Measurements from ENCODE around the gene FBF1.
"Not testable (repeated sequence)": the region's sequence is repeated elsewhere in the genome, so short reads cannot be mapped to it uniquely, and the experiment has no call there.

The FBF1 gene

GRCh38 chr17:75896415-75897159 lies 44.3 kb downstream of the FBF1 start, which contains the start of gene TRIM65:
TSS of gene TRIM65 (minus strand) at chr17:75896951. CDS start at chr17:75896937, 14 bp downstream.
- peak; percentile 84 for DNase-seq (ENCODE audit: low spot score)

DNA sequence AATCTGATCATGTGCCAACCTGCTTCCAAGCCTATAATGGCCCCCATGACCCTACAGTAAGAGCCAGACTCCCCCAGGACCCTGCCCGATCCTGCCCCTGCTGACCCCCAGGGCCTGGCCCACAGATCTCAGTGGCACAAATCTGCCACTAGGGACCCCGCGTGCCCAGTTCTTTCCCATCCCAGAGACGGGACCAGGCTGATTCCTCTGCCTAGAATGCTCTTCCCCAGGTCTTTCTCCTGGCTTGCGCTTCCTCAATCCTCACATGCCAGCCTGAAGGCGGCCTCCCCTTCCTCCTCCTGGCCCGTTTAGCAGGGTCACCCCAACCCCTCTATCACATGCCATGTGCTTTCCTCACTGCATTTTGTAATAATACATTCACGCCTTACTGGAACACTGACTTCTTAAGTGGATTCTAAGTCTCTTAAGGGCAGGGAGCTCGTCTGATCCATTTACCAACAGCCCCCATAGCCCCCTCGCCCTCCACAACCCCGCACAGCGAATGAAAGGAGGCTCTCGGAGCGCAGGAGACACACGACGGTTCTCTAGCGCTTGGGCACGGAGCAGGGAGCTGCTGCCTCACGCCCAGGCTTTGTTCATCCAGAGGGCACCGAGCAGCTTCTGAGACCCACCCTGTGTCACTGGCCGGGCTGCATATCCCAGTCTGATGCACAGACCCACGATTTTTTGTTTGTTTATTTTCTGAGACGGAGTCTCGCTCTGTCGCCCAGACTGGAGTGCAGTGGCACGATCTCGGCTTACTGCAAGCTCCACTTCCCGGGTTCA lies 45.3 kb downstream of the FBF1 start:
- DNase-seq (ENCODE audit: low spot score), result no peak

DNA sequence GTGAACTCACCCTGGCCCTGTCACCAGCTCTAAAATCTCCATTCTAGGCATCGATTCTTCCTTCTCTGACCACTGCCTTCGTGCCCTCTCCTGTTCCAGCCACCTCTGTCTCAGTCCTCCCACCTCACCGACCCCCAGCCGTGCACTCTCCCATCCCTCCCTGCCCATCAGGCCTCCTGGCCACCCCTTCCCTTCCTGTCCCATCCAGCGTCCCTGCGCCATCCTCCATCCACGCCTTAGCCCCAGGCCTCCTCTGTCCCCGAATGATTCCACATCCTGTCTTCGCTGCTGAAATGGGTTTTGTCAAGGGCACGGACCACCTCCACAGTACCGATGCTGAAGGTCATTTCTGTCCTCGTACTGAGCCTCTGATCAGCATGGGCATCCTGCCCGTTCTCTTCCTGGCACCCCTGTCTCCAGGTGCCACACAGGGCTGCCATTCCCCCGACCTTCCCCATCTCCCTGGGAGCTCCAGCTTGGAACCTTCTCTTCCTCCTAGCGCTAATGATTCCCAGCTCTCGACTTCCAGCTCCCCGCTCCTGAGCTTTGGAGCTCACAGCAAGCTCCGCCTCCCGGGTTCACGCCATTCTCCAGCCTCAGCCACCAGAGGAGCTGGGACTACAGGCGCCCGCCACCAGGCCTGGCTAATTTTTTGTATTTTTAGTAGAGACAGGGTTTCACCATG lies 46.7 kb downstream of the FBF1 start:
- DNase-seq (ENCODE audit: low spot score), result no peak

- no peak for DNase-seq (ENCODE audit: low spot score)
Observed at GRCh38 chr17:75893305-75894048, 47.4 kb downstream of the FBF1 start.

GRCh38 chr17:75892556-75893224 lies 48.2 kb downstream of the FBF1 start:
- no peak for DNase-seq (ENCODE audit: low spot score)

GRCh38 chr17:75891605-75892555 lies 49.0 kb downstream of the FBF1 start:
- no peak for DNase-seq (ENCODE audit: low spot score)

GRCh38 chr17:75891022-75891604 lies 49.7 kb downstream of the FBF1 start:
- no peak for DNase-seq (ENCODE audit: low spot score)

GRCh38 chr17:75889454-75889853 lies 51.4 kb downstream of the FBF1 start:
- no peak for DNase-seq (ENCODE audit: low spot score)

GRCh38 chr17:75888484-75888883 lies 52.4 kb downstream of the FBF1 start:
- DNase-seq (ENCODE audit: low spot score), result no peak

DNA sequence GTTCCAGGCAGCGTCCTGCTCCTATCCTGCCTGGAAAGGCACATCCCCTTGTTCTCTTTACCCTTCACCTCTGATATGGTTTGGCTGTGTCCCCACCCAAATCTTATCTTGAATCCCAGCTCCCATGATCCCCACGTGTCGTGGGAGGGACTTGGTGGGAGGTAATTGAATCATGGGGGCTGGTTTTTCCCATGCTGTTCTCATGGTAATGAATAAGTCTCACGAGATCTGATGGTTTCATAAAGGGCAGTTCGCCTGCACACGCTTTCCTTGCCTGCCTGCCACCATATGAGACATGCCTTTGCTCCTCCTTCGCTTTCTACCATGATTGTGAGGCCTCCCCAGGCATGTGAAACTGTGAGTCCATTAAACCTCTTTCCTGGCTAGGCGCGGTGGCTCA lies 55.0 kb downstream of the FBF1 start:
- not testable (repeated sequence) for DNase-seq (ENCODE audit: low spot score)

- no peak for DNase-seq (ENCODE audit: low spot score)
Observed at GRCh38 chr17:75885431-75885830, 55.4 kb downstream of the FBF1 start.

DNA sequence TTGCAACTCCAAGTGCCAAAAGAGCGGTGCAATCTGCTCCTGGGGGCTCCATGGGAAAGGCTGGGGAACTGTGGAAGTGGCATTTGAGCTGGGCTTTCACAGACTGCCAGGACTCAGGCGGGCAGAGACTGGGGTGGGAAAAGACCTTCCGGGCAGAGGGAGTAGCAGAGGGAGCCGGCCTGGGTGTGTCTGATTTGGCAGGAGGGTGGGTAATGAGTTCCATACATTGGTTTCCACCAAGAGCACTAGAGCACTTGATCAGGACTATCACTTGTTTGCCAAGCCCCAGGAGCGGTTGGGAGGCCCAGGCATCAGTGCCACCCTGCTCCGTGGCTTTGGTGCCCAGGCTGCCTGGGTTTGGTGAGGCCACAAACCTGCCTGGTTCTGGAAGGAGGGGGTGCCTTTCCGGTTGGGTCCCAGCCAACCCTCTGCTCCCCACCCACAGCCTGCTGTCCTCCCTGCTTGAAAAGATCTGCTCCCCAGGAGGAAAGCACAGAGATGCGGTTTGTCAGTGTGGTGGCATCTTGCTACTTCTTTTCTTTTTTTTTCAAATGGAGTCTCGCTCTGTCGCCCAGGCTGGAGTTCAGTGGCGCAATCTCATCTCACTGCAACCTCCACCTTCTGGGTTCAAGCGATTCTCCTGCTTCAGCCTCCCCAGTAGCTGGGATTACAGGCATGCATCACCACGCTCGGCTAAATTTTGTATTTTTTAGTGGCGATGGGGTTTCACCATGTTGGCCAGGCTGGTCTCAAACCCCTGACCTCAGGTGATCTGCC lies 59.0 kb downstream of the FBF1 start:
- no peak for DNase-seq (ENCODE audit: low spot score)

DNA sequence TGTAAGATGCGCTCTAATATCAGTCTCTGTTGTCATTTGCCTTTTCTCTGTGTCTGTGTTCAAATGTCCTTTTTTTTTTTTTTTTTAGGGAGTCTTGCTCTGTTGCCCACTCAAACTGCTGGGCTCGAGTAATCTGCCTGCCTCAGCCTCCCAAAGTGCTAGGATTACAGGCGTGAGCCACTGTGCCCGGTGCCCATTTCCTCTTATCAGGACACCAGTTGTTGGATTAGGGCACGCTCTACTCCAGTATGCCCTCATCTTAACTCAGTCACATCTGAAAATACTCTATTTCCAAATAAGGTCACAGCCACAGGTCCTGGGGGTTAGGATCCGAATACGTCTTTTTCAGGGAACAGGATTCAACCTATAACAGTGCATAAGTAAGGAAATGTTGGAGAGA lies 60.6 kb downstream of the FBF1 start:
- DNase-seq (ENCODE audit: low spot score), result no peak

GRCh38 chr17:75878174-75878998 lies 62.5 kb downstream of the FBF1 start, which contains the start of gene TRIM47:
TSS of gene TRIM47 (minus strand) at chr17:75878581. CDS start at chr17:75878548, 33 bp downstream.
- DNase-seq (ENCODE audit: low spot score), result no peak

DNA sequence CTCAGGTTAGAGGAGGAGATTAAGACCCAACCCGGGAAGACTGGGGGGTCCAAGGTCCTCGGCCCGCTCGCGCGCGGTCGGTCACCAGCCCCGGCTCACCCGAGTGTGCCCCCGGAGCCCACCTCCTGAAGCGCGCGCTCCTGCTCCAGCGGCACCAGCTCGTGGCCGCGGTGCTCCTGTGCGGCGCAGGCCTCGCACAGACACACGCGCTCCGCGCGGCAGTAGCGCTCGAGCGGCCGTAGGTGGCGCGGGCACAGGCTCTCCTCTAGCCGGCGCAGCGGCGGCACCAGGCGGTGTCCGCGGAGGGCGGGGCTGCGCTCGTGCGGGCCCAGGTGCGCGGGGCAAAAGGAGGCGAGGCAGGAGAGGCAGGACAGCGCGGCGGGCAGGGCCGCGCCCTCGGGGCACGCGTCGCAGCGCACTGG lies 63.1 kb downstream of the FBF1 start:
- DNase-seq (ENCODE audit: low spot score), result peak; percentile 75

- DNase-seq (ENCODE audit: low spot score), result no peak
Observed at GRCh38 chr17:75876938-75877751, 63.7 kb downstream of the FBF1 start.
